Stomach (tissue), 4 donors: ENCODE data around the gene LMBR1L.

ENCODE experiments used
- POLR2A ChIP-seq, 4 donors: fragments of 450-650 bp; IDR thresholded peaks; one replicate each; pipeline ENCODE4 v1.6.1; 2016; ENCODE audit warnings: antibody characterized with exemption in 4 of 4, control low read depth in 2 of 4, mild to moderate bottlenecking in 1 of 4, moderate library complexity in 1 of 4
- POLR2AphosphoS5 ChIP-seq, 3 donors: sonication (generic); formaldehyde crosslinking; IDR thresholded peaks; one replicate each; pipeline ENCODE4 v1.6.1; 2016; ENCODE audit warnings: antibody characterized with exemption in 3 of 3
- TF ChIP-seq, protein P1 (sequence below), 7 experiments: fragments of 450-650 bp in 4 of 7; fragments of 200-600 bp in 3 of 7; sonication (generic) in 3 of 7; IDR thresholded peaks; one replicate each; pipeline ENCODE4 v1.5.1; 2016 to 2019; ENCODE audit warnings: antibody characterized with exemption in 7 of 7, control low read depth in 2 of 7, mild to moderate bottlenecking in 1 of 7

DNA sequence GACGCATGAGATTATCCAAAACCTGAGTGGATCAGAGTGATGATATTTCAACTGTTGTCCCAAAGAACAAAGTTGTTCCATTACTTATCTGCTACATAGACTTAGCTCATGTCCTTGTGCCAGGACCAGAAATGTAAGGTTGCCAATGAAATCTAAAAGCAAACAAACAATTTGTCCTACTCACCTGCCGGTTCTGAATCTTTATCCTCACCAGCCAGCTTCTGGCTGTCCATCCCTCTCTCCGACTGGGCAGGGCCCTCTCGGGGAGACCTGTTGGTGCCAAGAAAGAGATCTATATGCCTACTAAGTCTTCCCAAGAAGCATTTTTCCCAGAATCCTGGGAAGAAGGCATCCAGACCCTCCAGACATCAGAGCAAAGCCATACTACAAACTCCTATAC lies 55.6 kb downstream of the LMBR1L start:
- TF ChIP-seq, protein P1, sequence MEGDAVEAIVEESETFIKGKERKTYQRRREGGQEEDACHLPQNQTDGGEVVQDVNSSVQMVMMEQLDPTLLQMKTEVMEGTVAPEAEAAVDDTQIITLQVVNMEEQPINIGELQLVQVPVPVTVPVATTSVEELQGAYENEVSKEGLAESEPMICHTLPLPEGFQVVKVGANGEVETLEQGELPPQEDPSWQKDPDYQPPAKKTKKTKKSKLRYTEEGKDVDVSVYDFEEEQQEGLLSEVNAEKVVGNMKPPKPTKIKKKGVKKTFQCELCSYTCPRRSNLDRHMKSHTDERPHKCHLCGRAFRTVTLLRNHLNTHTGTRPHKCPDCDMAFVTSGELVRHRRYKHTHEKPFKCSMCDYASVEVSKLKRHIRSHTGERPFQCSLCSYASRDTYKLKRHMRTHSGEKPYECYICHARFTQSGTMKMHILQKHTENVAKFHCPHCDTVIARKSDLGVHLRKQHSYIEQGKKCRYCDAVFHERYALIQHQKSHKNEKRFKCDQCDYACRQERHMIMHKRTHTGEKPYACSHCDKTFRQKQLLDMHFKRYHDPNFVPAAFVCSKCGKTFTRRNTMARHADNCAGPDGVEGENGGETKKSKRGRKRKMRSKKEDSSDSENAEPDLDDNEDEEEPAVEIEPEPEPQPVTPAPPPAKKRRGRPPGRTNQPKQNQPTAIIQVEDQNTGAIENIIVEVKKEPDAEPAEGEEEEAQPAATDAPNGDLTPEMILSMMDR (IDR thresholded peaks at IDR 0.05), result no peak
- TF ChIP-seq POLR2A (IDR thresholded peaks at IDR 0.05) (no peak), POLR2AphosphoS5 (IDR thresholded peaks at IDR 0.05) (no peak)
